Mesenchymal stem cell (in vitro differentiated cells and primary cell): Measurements from ENCODE around the gene DPYD.

Experiments
- DNase-seq: peaks from one replicate; pipeline ENCODE4 v3.0.0-alpha.2; 2013
- H2AFZ ChIP-seq: one replicate; pipeline ENCODE4 v1.6.1; 2013; ENCODE audit warnings: low read depth, mild to moderate bottlenecking, control low read depth, inconsistent platforms, low read length, moderate library complexity
- H2AK5ac ChIP-seq: 2 replicates; pipeline ENCODE4 v1.6.1; 2013; ENCODE audit warnings: low read length, moderate library complexity, mild to moderate bottlenecking, inconsistent platforms; ENCODE audit not compliant: severe bottlenecking
- H2BK120ac ChIP-seq: one replicate; pipeline ENCODE4 v1.6.1; 2013; ENCODE audit warnings: low read depth, mild to moderate bottlenecking, inconsistent platforms, low read length, moderate library complexity
- H2BK12ac ChIP-seq, 2 experiments: one replicate each; pipeline ENCODE4 v1.6.1; 2013; ENCODE audit warnings: inconsistent platforms in 2 of 2, low read length in 2 of 2, mild to moderate bottlenecking in 2 of 2, moderate library complexity in 2 of 2, control low read depth in 1 of 2
- H2BK15ac ChIP-seq: one replicate; pipeline ENCODE4 v1.6.1; 2013; ENCODE audit warnings: mild to moderate bottlenecking, low read depth, inconsistent platforms; ENCODE audit not compliant: poor library complexity, severe bottlenecking
- H2BK5ac ChIP-seq: 2 replicates; pipeline ENCODE4 v1.6.1; 2013; ENCODE audit warnings: low read depth, mild to moderate bottlenecking, low read length, control low read depth, inconsistent platforms; ENCODE audit not compliant: poor library complexity, severe bottlenecking
- H3K14ac ChIP-seq, 2 experiments: one replicate each; pipeline ENCODE4 v1.6.1; 2013; ENCODE audit warnings: inconsistent platforms in 2 of 2, low read length in 2 of 2, control low read depth in 1 of 2, mild to moderate bottlenecking in 1 of 2, moderate library complexity in 1 of 2
- H3K18ac ChIP-seq, 2 experiments: one replicate each; pipeline ENCODE4 v1.6.1; 2013; ENCODE audit warnings: inconsistent platforms in 2 of 2, low read length in 2 of 2, control low read depth in 1 of 2, low read depth in 1 of 2, mild to moderate bottlenecking in 1 of 2
- H3K23ac ChIP-seq, 2 experiments: one replicate each; pipeline ENCODE4 v1.6.1; 2013; ENCODE audit warnings: inconsistent platforms in 2 of 2, low read length in 2 of 2, mild to moderate bottlenecking in 2 of 2, moderate library complexity in 2 of 2, control low read depth in 1 of 2
- H3K27ac ChIP-seq: 2 replicates; pipeline ENCODE4 v1.5.1; 2013; ENCODE audit warnings: mild to moderate bottlenecking, moderate library complexity, low read length, control low read depth, inconsistent platforms; ENCODE audit not compliant: poor library complexity, severe bottlenecking
- H3K27me3 ChIP-seq, 2 experiments: 2 replicates each; pipeline versions ENCODE4 v1.6.1 to v1.7.0; 2013; ENCODE audit warnings: low read length in 2 of 2, mild to moderate bottlenecking in 2 of 2, moderate library complexity in 2 of 2, control low read depth in 1 of 2, inconsistent platforms in 1 of 2; ENCODE audit not compliant: control insufficient read depth in 1 of 2, insufficient read depth in 1 of 2
- H3K36me3 ChIP-seq, 2 experiments: 2 replicates each; pipeline versions ENCODE4 v1.6.1 to v1.7.0; 2013; ENCODE audit warnings: low read length in 2 of 2, control low read depth in 1 of 2, inconsistent platforms in 1 of 2, low read depth in 1 of 2, mild to moderate bottlenecking in 1 of 2; ENCODE audit not compliant: insufficient read depth in 2 of 2, control insufficient read depth in 1 of 2
- H3K4ac ChIP-seq, 2 experiments: one replicate each; pipeline ENCODE4 v1.6.1; 2013; ENCODE audit warnings: inconsistent platforms in 2 of 2, low read length in 2 of 2, mild to moderate bottlenecking in 2 of 2, moderate library complexity in 2 of 2, control low read depth in 1 of 2, low read depth in 1 of 2
- H3K4me1 ChIP-seq: 2 replicates; pipeline ENCODE4 v1.6.1; 2013; ENCODE audit warnings: low read depth, low read length, control low read depth; ENCODE audit not compliant: control insufficient read depth, insufficient read depth
- H3K4me2 ChIP-seq: 2 replicates; pipeline ENCODE4 v1.6.1; 2013; ENCODE audit warnings: low read length, mild to moderate bottlenecking, inconsistent platforms; ENCODE audit not compliant: poor library complexity, severe bottlenecking
- H3K4me3 ChIP-seq, 2 experiments: 2 replicates each; pipeline versions ENCODE4 v1.5.1 to v1.7.0; 2013; ENCODE audit warnings: low read length in 2 of 2, mild to moderate bottlenecking in 2 of 2, control low read depth in 1 of 2, low read depth in 1 of 2; ENCODE audit not compliant: insufficient read depth in 1 of 2
- H3K79me1 ChIP-seq: replicated peaks from 2 replicates; pipeline ENCODE4 v1.6.1; 2013; ENCODE audit warnings: mild to moderate bottlenecking, control low read depth, low read length, inconsistent platforms; ENCODE audit not compliant: poor library complexity, severe bottlenecking
- H3K9ac ChIP-seq: 2 replicates; pipeline ENCODE4 v1.7.0; 2013; ENCODE audit warnings: mild to moderate bottlenecking, low read length, moderate library complexity
- H3K9me3 ChIP-seq: 2 replicates; pipeline ENCODE4 v1.7.0; 2013; ENCODE audit warnings: mild to moderate bottlenecking, low read length; ENCODE audit not compliant: control insufficient read depth
- H4K8ac ChIP-seq: one replicate; pipeline ENCODE4 v1.6.1; 2013; ENCODE audit warnings: inconsistent platforms, mild to moderate bottlenecking, low read length, moderate library complexity
- H4K91ac ChIP-seq: one replicate; pipeline ENCODE4 v1.6.1; 2013; ENCODE audit warnings: mild to moderate bottlenecking, low read length, inconsistent platforms
- WGBS: methylation state at CpG from one replicate; pipeline ENCODE4 v1.1.7; 2013; ENCODE audit warnings: mixed read lengths; 5-methylcytosine and 5-hydroxymethylcytosine counted together

DPYD gene

DNA sequence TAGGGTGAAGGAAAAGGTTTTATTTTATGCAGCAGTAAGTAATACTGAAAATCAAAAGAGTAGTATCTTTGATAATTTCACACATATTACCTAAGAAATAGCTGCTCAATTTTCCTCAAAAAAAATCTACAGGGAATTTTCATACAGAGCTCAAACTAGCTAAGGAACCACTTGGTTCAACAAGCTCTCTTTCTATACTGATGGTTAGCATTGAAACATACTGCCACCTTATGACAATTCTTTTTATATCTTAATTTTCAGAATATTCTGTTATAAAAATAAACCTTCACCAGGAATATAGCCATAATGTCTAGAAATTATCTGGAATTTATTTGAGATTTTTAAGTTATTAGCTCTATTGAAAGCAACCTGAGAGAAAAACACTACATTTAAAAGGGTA lies 142.1 kb downstream of the DPYD start:
- H3K9ac ChIP-seq = no peak overlapping the region
- H3K9me3 ChIP-seq = no peaks in the 10 kb centered on the region
- H3K4ac ChIP-seq = no peak overlapping the region
- no peak overlapping the region for H4K91ac ChIP-seq
- no peak overlapping the region for H3K27ac ChIP-seq
- no peak overlapping the region for H3K18ac ChIP-seq
- H2BK15ac ChIP-seq = no peak overlapping the region
- H2AFZ ChIP-seq = no peak overlapping the region
- no peak overlapping the region for H3K23ac ChIP-seq
- no peak overlapping the region for H2BK120ac ChIP-seq
- H3K79me1 ChIP-seq = no peaks in the 10 kb centered on the region
- H3K36me3 ChIP-seq = peaks cover 0 to 10% of the 10 kb centered on the region in 2 experiments
- H3K4me2 ChIP-seq = no peak overlapping the region
- no peak overlapping the region for H2BK5ac ChIP-seq
- no peaks in the 10 kb centered on the region for H3K27me3 ChIP-seq
- no peak overlapping the region for H3K14ac ChIP-seq
- no peak overlapping the region for H4K8ac ChIP-seq
- H3K4me3 ChIP-seq = no peak overlapping the region
- H2BK12ac ChIP-seq = no peak overlapping the region
- no peaks in the 10 kb centered on the region for H3K4me1 ChIP-seq
- H2AK5ac ChIP-seq = no peak overlapping the region
- no peak for DNase-seq

DNA sequence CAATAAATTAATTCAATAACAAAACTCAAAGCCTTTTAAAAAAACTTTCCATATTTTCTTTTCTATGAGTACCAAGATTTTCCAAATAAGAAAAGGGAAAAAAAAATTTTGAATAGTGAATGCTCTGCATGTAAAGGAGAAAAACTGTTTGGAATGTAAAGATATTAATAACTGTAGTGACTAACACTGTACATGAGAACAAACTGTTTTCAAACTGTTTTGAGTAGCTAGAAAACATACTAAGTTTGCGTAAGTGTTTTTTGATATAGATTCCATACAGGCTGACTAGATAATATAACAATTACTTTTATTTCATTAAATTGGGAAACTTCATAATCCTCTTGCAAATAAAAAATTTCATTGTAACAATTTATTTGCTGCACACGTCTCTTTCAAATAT lies 150.5 kb downstream of the DPYD start:
- peaks cover 0 to 5% of the 10 kb centered on the region in 2 experiments for H3K36me3 ChIP-seq
- DNase-seq = no peak
- no peak overlapping the region for H4K91ac ChIP-seq
- no peaks in the 10 kb centered on the region for H3K27me3 ChIP-seq
- peaks cover 3% of the 10 kb centered on the region for H3K79me1 ChIP-seq
- no peak overlapping the region for H2BK120ac ChIP-seq
- H3K4me2 ChIP-seq = no peak overlapping the region
- no peaks in the 10 kb centered on the region for H3K9me3 ChIP-seq
- H3K4ac ChIP-seq = no peak overlapping the region
- no peak overlapping the region for H3K4me3 ChIP-seq
- 80% methylated on average over 1 of the region's 2 CpGs for WGBS
- H3K4me1 ChIP-seq = no peaks in the 10 kb centered on the region
- no peak overlapping the region for H3K14ac ChIP-seq
- no peak overlapping the region for H2BK5ac ChIP-seq
- H3K23ac ChIP-seq = no peak overlapping the region
- no peak overlapping the region for H2BK15ac ChIP-seq
- no peak overlapping the region for H2AK5ac ChIP-seq
- H4K8ac ChIP-seq = no peak overlapping the region
- H3K18ac ChIP-seq = no peak overlapping the region
- H2BK12ac ChIP-seq = no peak overlapping the region
- H2AFZ ChIP-seq = no peak overlapping the region
- H3K9ac ChIP-seq = no peak overlapping the region
- H3K27ac ChIP-seq = no peak overlapping the region

DNA sequence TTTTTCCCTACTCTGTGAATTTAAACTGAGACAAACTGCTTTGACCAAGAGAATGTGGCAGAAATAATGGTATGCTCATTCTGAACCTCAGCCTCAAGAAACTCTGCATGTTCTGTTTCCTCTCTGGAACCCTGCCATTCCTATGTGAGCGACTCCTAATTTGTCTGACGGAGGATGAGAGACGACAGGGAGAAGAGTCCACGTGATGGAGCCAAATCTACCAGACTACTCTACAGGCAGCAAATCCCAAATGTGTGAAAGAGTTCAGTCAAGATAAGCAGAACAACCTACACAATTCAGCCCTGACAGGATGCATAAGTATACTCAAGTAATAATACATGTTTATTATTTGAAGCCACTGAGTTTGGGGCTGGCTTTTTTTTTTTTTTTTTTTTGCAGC lies 153.5 kb downstream of the DPYD start:
- no peak overlapping the region for H3K4me3 ChIP-seq
- H4K8ac ChIP-seq = no peak overlapping the region
- peaks cover 0 to 5% of the 10 kb centered on the region in 2 experiments for H3K36me3 ChIP-seq
- H2BK15ac ChIP-seq = no peak overlapping the region
- no peak overlapping the region for H3K9ac ChIP-seq
- no peak overlapping the region for H3K4me2 ChIP-seq
- peaks cover under 1% of the 10 kb centered on the region for H3K9me3 ChIP-seq
- H2BK5ac ChIP-seq = no peak overlapping the region
- DNase-seq = no peak
- H2AFZ ChIP-seq = no peak overlapping the region
- H3K23ac ChIP-seq = no peak overlapping the region
- no peak overlapping the region for H3K18ac ChIP-seq
- no peak overlapping the region for H3K14ac ChIP-seq
- no peak overlapping the region for H2BK120ac ChIP-seq
- H4K91ac ChIP-seq = no peak overlapping the region
- H3K4ac ChIP-seq = no peak overlapping the region
- H3K79me1 ChIP-seq = no peaks in the 10 kb centered on the region
- 82% methylated on average over 4 of the region's 4 CpGs for WGBS
- no peak overlapping the region for H3K27ac ChIP-seq
- H2AK5ac ChIP-seq = no peak overlapping the region
- H2BK12ac ChIP-seq = no peak overlapping the region
- H3K27me3 ChIP-seq = no peaks in the 10 kb centered on the region
- H3K4me1 ChIP-seq = no peaks in the 10 kb centered on the region

DNA sequence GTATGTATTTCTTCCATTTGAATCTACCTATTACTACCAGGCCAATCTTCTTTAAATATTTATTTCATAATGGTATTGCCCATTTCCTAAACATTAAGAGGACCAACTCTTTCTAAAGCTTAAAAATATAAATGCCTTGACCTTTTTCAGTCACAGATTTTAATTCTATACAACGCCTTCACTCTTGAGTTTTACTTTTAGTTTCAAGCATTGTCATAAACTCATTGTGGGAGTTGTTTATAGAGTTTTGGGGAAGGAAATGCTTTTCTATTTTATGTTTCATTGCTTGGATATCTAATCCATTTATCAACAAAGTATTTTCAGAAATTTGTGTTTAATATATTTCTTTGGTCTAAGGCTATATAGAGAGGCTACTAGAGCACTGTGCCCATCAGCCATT lies 155.8 kb downstream of the DPYD start:
- Histone ChIP-seq H3K36me3 (peaks cover 0 to 5% of the 10 kb centered on the region in 2 experiments), H2BK120ac (no peak overlapping the region), H2AFZ (no peak overlapping the region), H3K79me1 (no peaks in the 10 kb centered on the region), H2BK15ac (no peak overlapping the region), H3K4me3 (no peak overlapping the region), H3K4ac (no peak overlapping the region), H2AK5ac (no peak overlapping the region), H3K18ac (no peak overlapping the region), H3K27ac (no peak overlapping the region), H3K9me3 (peaks cover 9% of the 10 kb centered on the region), H4K91ac (no peak overlapping the region), H4K8ac (no peak overlapping the region), H3K4me1 (no peaks in the 10 kb centered on the region), H2BK12ac (no peak overlapping the region), H3K4me2 (no peak overlapping the region), H3K23ac (no peak overlapping the region), H3K9ac (no peak overlapping the region), H2BK5ac (no peak overlapping the region), H3K27me3 (no peaks in the 10 kb centered on the region), H3K14ac (no peak overlapping the region)
- no CpG with 5 or more reads among the region's 1 CpG for WGBS
- DNase-seq = no peak
